HG02970 (cell line): ENCODE results near the gene LAMA3.
A peak's percentile ranks its signal among the peaks of the same experiment; 100 is the strongest.
"Not testable (repeated sequence)": the region's sequence is repeated elsewhere in the genome, so short reads cannot be mapped to it uniquely, and the experiment has no call there.

ENCODE experiments used
- ATAC-seq: cut with Tn5 transposase; IDR thresholded peaks from one replicate; pipeline ENCODE4 v1.9.1; 2021; ENCODE audit warnings: mild to moderate bottlenecking, moderate library complexity, moderate number of reproducible peaks; ENCODE audit not compliant: unreplicated experiment, low FRiP score

LAMA3 gene

GRCh38 chr18:23725827-23726661 lies 36.8 kb downstream of the LAMA3 start:
- ATAC-seq, result no peak

DNA sequence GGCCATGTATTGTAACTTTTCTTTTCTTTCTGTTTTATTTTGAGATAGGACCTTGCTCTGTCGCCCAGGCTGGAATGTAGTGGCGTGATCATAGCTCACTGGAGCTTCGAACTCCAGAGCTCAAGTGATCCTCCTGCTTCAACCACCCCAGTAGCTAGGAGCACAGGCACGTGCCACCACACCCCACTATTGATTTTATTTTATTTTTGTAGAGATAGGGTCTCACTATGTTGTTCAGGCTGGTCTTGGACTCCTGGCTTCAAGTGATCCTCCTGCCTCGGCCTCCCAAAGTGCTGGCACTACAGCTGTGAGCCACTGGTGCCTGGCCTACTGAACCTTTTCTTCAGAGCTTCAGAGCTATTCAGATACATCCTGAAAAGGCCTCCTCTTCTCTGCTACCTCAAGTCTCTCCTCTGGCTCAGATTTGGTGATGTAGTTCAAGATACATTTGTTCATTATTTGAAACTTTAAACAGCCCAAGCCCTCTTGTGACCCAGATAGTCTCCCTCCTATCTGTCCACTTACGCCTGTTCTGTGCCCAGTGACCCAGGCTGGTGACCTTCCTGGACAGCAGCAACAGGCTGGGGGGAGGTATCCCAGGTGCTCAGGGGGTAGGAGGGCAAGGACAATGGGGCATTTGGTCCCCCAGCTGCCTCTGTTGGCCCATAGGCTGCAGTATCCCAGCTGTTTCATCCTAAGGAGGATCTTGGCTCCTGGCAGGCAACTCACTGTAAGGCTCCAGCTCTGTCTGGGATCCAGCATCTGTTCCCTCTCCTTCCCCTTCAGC lies 38.6 kb downstream of the LAMA3 start:
- no peak for ATAC-seq

GRCh38 chr18:23730857-23731256 lies 41.6 kb downstream of the LAMA3 start:
- ATAC-seq, result no peak

- ATAC-seq, result no peak
Measured at GRCh38 chr18:23731861-23732260, 42.6 kb downstream of the LAMA3 start.

DNA sequence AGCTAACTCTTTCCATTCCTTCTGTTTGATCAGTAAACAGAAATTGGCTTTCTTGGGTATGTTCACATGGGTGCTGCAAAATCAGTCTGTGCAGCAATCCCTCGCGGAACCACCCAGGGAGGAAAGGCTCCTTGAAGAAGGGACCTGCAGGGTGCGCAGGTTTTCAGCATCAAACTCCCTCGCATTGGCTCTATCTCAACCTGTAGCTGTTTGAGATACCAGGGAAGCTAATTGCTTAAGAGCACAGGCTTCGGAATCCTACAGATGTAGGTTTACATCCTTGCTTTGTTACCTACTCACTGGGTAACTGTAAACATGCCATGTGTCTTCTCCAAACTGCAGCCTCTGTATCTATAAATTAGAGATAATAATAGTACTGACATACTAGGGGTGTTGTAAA lies 43.2 kb downstream of the LAMA3 start:
- no peak for ATAC-seq

- ATAC-seq, result not testable (repeated sequence)
Measured at GRCh38 chr18:23733265-23733664, 44.0 kb downstream of the LAMA3 start.

DNA sequence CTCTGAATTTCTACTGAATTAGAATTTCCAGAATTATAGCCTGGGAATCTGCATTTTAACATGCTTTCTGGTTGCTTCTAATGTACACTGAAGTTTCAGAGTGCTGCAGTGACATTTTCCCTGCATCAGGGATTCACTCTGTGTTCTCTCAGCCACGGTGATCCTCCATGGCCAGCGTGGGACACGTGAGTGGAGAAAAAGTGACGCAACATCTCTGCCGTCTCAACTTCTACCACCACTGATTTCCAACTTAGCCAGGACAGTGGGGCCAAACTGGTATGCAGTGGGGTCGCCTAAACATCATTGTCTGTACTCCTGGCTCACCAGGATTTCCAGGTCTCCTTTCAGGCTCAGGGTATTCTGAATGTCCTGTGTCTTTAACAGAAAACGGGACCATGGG lies 44.6 kb downstream of the LAMA3 start:
- ATAC-seq, result no peak

DNA sequence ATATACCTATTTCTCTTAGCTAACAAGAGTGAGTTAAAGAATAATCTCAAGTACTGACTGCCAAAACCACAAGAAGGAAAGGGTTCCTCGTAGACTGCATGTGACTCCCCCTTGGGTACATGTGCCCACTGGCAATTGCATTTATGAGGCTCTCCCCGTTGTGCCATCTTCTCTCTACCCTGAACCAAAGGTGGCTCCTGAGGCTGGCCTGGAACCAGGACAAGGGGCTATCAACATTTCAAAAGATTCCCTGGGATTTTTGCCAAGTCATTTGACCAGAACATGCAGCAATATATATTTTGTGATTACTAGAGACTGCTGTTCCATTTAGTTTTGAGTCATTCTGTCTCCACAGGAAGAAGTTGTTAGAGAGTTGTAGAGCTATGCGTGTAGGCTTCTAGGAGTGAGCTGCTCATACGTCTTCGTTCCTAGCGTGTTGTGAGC lies 45.8 kb downstream of the LAMA3 start:
- peak; percentile 49 for ATAC-seq

DNA sequence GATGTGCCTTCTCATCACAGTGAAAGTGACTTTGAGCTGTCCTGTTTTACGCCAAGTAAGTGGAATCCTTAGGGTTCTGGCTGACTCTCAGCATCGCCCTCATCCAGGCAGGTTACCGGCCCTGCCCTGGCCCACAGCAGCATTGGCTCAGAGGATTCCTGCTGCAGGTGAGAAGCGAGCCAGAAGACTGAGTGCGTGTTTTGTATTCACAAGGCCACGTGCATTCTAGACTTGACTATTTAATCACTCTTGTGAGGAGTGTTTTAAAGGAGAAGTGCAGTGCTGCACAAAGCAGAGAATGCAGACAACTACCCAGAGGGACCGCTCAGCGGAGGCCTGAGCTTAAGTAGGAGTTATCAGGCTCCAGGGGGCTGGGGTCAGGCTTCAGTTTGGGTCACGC lies 48.3 kb downstream of the LAMA3 start:
- no peak for ATAC-seq

- ATAC-seq, result no peak
Measured at GRCh38 chr18:23738151-23738550, 48.9 kb downstream of the LAMA3 start.

GRCh38 chr18:23738575-23738974 lies 49.3 kb downstream of the LAMA3 start:
- no peak for ATAC-seq

- no peak for ATAC-seq
Measured at GRCh38 chr18:23740105-23740830, 51.0 kb downstream of the LAMA3 start.

GRCh38 chr18:23741967-23742366 lies 52.7 kb downstream of the LAMA3 start:
- ATAC-seq, result not testable (repeated sequence)

GRCh38 chr18:23743733-23744333 lies 54.6 kb downstream of the LAMA3 start:
- no peak for ATAC-seq

DNA sequence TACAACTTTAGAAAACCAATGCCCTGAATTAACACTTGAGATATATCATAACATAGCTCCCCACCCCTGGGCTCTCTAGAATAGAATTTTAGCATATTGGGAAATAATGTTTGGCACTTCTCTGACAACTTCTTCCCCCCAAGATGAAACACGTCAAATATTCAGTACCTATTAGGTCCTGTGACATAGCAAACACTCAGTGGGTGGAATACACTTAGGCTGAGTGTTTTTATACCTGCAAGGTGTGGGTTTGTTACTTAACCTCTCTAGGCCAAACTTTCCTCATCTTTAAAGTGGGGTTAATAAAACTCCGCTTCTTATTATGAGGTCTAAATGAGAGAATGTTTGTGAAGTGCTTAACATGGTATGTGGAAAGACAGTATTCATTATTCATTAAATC lies 56.1 kb downstream of the LAMA3 start:
- ATAC-seq, result no peak

DNA sequence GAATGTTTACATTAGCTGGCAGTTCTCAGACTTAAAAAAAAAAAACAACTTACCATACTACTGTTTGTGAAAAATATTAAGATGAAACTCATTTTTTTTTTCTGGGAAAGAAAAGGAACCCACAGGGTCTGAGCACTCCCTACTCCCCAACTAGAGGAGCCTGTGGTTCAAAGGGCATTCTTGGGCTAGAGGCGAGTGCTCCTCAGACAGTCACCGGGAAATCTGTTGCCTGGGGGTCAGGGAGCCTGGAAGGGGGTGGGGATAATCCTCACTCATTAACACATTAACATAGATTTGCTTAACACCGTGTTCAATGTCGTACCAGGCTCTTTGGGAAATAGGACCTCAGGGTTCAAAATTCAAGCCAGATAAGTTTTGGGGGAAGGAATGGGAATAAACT lies 57.6 kb downstream of the LAMA3 start:
- ATAC-seq, result no peak

DNA sequence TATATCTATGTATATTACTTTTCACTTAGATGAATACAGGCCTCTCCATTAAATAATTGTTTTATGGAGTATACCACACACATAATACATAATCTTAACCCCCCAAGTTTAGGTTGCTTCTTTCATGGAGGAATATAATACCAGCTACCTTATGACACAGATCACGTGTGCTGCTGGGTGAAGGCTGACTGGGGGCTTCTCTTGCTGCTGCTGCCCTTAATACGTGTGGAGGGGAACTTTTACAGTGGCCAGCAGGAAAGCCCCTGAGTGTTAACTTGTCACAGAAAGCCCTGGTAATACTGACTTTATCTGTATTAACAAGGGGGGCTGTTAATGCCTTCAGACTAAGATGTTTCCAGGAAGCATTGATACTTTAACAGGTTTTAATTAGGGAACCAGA lies 63.1 kb downstream of the LAMA3 start:
- no peak for ATAC-seq

DNA sequence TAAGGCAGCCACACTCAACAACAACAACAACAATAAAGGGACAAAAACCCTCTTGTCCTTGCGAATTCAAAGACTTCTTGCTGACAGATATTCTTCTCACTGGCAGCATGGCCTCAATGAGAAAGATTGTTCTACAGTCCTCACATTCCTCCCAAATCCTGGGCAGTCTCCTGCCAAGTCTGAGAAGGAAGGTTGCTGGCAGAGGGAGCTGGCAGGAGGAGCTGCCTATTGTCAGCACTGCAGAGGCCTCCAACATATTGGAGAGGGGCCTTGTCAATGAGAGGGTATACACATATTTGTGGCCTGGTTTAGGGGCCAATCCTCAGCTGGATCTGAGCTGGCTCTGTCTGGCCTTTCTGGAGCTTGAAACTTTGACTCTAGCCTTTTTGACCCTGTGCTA lies 63.5 kb downstream of the LAMA3 start:
- no peak for ATAC-seq

- no peak for ATAC-seq
Measured at GRCh38 chr18:23756590-23757436, 67.6 kb downstream of the LAMA3 start.

DNA sequence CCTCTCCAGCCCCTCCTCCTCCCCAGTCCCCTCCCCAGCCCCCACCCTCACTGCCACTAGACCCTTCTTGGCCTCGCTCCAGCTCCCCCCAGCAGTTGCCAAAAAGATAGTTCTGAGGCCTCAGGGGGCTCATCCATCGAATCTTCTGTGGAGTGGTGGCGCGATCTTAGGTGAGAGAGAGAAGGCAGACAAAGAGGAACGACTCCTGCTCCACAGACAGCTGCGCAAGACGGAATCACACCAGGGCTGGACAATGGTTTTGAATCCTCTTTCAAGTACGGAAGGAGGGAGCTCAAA lies 68.1 kb downstream of the LAMA3 start:
- ATAC-seq, result no peak
